ENCODE measurements around the gene MCHR1.

Gene MCHR1

DNA sequence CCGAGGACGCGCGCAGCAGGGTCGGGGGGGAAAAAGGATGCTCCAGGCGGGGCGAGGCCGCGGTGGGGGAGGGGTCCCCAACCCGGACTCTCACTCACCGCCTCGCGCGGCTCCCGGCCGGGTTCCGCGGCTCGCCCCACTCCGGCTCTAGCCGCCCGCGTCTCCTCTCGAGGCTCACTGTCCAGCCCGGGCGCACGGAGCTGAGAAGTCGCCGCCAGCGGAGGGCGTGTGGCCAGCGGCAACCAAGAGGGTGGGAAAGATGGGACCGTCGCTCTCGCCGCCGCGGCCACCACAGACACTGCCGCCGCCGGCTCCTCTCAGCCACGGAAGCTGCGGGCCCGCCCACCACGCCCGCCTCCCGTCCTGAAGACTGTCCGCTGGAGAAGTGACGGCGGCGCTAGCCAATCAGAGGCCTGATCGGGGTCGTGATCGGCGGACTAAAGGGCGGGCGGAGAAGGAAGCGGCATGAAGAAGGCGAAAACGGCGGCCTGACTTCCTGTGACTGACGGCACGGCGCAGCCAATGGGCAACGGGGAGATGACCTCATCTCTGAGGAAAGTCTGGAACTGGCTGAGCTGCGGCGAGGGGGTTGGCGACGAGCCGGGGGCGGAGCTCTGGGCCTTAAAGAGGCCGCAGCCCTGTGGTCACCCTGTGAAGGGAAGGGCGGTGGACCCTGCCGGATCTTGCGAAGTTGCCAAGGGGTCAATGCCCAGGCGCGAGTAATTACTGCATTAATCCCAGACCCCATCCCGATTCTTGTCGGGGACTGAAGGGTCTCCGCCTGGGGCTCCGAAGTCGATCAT, 42.7 kb upstream of the MCHR1 start, which contains the start of gene MRTFA:
Gene MRTFA, minus strand, starts transcription at position 340 of the 803 bp plus-strand sequence.
- TF ChIP-seq, protein P1, sequence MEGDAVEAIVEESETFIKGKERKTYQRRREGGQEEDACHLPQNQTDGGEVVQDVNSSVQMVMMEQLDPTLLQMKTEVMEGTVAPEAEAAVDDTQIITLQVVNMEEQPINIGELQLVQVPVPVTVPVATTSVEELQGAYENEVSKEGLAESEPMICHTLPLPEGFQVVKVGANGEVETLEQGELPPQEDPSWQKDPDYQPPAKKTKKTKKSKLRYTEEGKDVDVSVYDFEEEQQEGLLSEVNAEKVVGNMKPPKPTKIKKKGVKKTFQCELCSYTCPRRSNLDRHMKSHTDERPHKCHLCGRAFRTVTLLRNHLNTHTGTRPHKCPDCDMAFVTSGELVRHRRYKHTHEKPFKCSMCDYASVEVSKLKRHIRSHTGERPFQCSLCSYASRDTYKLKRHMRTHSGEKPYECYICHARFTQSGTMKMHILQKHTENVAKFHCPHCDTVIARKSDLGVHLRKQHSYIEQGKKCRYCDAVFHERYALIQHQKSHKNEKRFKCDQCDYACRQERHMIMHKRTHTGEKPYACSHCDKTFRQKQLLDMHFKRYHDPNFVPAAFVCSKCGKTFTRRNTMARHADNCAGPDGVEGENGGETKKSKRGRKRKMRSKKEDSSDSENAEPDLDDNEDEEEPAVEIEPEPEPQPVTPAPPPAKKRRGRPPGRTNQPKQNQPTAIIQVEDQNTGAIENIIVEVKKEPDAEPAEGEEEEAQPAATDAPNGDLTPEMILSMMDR (IDR thresholded peaks at IDR 0.05; ENCODE audit: low read depth, low read length): no peak
- H3K4me3 ChIP-seq (ENCODE audit: low read depth, low read length): peak within 1 kb of the TSS; percentile 95

DNA sequence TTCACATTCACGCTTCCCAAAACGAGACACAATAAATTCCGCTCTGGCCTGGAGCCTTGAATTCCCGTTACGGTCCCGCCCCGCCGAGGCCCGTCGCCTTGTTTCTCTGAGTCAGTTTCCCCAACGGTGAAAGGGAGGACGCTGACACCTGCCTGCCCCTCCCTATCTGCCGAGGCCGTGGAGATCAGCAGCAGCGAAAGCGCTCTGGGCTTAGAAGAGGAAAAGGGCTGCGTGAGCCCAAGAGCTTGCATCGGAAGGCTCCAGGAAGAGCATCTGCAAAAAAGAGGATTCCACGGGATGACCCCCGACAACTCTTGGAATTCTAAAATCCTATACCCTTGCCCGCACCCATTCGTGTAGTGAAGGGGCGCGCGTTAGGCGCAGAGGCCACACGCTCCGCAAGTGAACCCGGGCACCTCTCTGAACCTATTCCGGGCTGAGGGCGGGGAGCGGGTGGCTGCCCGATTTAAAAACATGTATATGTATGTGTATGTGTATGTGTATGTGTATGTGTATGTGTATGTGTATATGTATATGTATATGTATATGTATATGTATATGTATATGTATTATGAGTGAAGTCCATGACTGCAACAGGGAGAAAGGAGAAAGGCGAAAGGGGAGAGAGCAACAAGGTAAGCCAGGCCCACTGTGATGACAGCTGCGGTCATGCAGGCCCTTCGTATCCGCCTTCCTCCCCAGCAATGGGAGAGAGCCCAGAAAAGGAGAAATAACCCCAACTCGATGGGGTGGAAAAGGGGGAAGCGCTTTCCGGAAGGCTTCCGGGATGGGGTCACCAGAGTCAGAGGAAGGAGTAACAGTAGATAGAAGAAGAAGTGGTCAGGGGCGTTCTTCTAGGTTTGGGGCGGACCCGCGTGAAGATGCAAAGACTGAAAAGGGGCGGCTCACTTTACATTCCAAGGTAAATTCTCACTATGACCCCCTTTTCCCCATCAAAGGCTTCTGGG, 41.8 kb upstream of the MCHR1 start:
- TF ChIP-seq, protein P1 (IDR thresholded peaks at IDR 0.05; ENCODE audit: low read depth, low read length): no peak

DNA sequence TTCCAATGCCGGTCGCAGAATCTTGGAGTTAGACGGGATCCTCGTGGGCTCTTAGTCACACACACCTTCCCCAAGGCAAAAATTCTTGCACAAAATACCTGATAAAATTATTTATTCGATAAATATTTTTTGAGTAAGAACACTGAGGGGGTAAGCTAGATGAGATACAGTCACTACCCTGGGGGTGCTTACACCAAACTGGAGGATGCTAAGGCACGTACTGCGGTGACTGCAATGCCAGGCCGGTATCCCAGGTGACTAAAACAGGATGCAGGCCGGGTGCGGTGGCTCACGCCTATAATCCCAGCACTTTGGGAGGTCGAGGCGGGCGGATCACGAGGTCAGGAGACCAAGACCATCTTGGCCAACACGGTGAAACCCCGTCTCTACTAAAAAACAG, 41.0 kb upstream of the MCHR1 start:
- TF ChIP-seq, protein P1 (IDR thresholded peaks at IDR 0.05; ENCODE audit: low read depth, low read length): no peak

More for the DNA sequence above, 41.8 kb upstream of the MCHR1 start:
- peak overlapping the region; percentile 57 for H3K4me3 ChIP-seq (ENCODE audit: low read depth, low read length)

DNA sequence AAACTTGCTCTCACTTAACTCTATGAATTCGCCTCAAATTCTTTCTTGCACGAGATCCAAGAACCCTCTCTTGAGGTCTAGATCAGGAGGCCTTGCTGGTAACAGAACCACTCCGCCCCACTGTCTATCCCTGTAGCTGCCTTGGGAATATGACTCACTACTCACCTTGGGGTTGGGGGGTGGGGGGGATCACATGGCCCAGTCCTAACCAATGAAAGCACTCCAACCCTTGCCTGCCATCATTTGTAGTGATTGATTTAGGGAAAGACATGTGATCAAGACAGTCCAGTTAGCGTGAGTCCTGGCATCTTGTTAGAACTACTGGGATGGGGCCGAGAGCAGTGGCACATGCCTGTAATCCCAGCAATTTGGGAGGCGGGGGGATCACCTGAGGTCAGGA, 38.0 kb upstream of the MCHR1 start:
- TF ChIP-seq, protein P1 (IDR thresholded peaks at IDR 0.05; ENCODE audit: low read depth, low read length): no peak
- no peak overlapping the region for H3K4me3 ChIP-seq (ENCODE audit: low read depth, low read length)

More for the DNA sequence above, 41.0 kb upstream of the MCHR1 start:
- no peak overlapping the region for H3K4me3 ChIP-seq (ENCODE audit: low read depth, low read length)

DNA sequence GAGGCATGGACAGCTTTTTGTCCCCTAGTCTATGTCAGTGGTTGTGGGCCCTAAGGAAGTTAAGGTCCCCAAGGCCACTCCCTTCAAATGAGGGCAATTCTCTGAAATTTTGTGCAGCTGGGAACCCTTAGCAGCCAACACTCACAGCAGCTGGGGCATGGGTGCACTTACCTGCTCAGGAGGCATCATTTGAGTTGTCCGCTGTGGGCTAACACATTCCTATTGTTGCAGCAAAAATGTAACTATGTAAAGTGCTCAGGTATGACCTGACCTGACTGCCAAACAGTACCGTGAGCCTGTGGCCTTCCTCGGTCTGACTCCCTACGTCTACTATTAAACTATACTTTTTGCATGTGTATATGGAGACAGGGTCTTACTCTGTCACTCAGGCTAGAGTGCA, 37.0 kb upstream of the MCHR1 start:
- TF ChIP-seq, protein P1 (IDR thresholded peaks at IDR 0.05; ENCODE audit: low read depth, low read length): no peak
- H3K4me3 ChIP-seq (ENCODE audit: low read depth, low read length): no peak overlapping the region

DNA sequence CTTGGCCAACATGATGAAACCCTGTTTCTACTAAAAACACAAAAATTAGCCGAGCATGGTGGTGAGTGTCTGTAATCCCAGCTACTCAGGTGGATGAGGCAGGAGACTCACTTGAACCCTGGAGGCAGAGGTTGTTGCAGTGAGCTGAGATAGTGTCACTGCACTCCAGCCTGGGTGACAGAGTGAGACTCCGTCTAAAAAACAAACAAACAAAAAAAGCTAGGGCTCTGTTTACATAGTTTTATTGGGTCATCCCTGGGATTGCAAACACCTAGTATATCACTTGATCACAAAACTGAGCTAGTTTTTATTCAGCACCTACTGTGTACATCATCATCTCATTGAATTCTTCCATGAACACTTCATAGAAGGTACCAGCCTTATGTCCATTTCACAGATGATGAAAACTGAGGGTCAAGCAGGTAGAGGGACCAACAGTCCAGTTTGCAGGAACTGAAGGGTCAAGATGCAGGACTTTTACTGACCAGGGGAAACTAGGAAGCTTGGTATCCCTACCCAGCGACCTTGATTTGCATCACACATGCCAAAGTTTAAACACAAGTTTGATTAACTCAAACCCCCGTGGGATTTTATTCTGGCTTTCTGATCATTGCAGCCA, 33.6 kb upstream of the MCHR1 start:
- H3K4me3 ChIP-seq (ENCODE audit: low read depth, low read length): no peak overlapping the region
- TF ChIP-seq, protein P1 (IDR thresholded peaks at IDR 0.05; ENCODE audit: low read depth, low read length): no peak

All from WI38 (cell line).